Astrocyte (in vitro differentiated cells and primary cell): ENCODE measurements around the gene KCNQ5. TPM values are rescaled to one million over a fixed set of nuclear protein-coding genes. Genes with fewer than 3 reads are reported as not detected.

ENCODE experiments used
- DNase-seq: peaks from one replicate; pipeline ENCODE4 v3.0.0-alpha.2; 2010; ENCODE audit warnings: low read depth
- FAIRE-seq: peaks from 2 replicates; lab custom pipeline; 2011; peaks lifted over from hg19 to GRCh38; lab: Jason Lieb, UNC
- H2AFZ ChIP-seq: 2 replicates; pipeline ENCODE4 v1.6.0; 2012; ENCODE audit warnings: low read depth, low read length, inconsistent platforms
- H3K27ac ChIP-seq: 2 replicates; pipeline ENCODE4 v1.5.1; 2011; ENCODE audit warnings: low read depth, low read length, inconsistent platforms
- H3K27me3 ChIP-seq: 2 replicates; pipeline ENCODE4 v1.6.0; 2011; ENCODE audit warnings: low read length, inconsistent platforms; ENCODE audit not compliant: insufficient read depth
- H3K36me3 ChIP-seq: 2 replicates; pipeline ENCODE4 v1.5.1; 2011; ENCODE audit warnings: low read length, inconsistent platforms; ENCODE audit not compliant: insufficient read depth
- H3K4me1 ChIP-seq: 2 replicates; pipeline ENCODE4 v1.5.1; 2011; ENCODE audit warnings: low read length, inconsistent platforms; ENCODE audit not compliant: insufficient read depth
- H3K4me2 ChIP-seq: 2 replicates; pipeline ENCODE4 v1.6.0; 2012; ENCODE audit warnings: low read length, inconsistent platforms
- H3K4me3 ChIP-seq: 2 replicates; pipeline ENCODE4 v1.5.1; 2011; ENCODE audit warnings: low read depth, mild to moderate bottlenecking, low read length, inconsistent platforms; ENCODE audit not compliant: insufficient read depth
- H3K79me2 ChIP-seq: 2 replicates; pipeline ENCODE4 v1.6.0; 2012; ENCODE audit warnings: mild to moderate bottlenecking, low read length, inconsistent platforms; ENCODE audit not compliant: insufficient read depth
- H3K9ac ChIP-seq: 2 replicates; pipeline ENCODE4 v1.6.0; 2012; ENCODE audit warnings: mild to moderate bottlenecking, low read length, inconsistent platforms
- H3K9me3 ChIP-seq: 2 replicates; pipeline ENCODE4 v1.5.1; 2012; ENCODE audit warnings: low read depth, mild to moderate bottlenecking, low read length, inconsistent platforms; ENCODE audit not compliant: insufficient read depth
- H4K20me1 ChIP-seq: 2 replicates; pipeline ENCODE4 v1.6.0; 2012; ENCODE audit warnings: low read length, inconsistent platforms; ENCODE audit not compliant: insufficient read depth
- H3K27ac Mint-ChIP-seq: one replicate; pipeline ENCODE4 v1.8.0; 2021; ENCODE audit warnings: mild to moderate bottlenecking, mixed read lengths; ENCODE audit not compliant: unreplicated experiment
- H3K27me3 Mint-ChIP-seq: one replicate; pipeline ENCODE4 v1.8.0; 2021; ENCODE audit warnings: low read depth, mixed read lengths; ENCODE audit not compliant: unreplicated experiment
- H3K36me3 Mint-ChIP-seq: one replicate; pipeline ENCODE4 v1.8.0; 2021; ENCODE audit warnings: low read depth, mixed read lengths; ENCODE audit not compliant: unreplicated experiment
- H3K4me1 Mint-ChIP-seq: one replicate; pipeline ENCODE4 v1.8.0; 2021; ENCODE audit warnings: low read depth, mixed read lengths; ENCODE audit not compliant: unreplicated experiment
- H3K4me3 Mint-ChIP-seq: one replicate; pipeline ENCODE4 v1.8.0; 2021; ENCODE audit warnings: mild to moderate bottlenecking, moderate library complexity, mixed read lengths; ENCODE audit not compliant: unreplicated experiment
- H3K9me3 Mint-ChIP-seq: one replicate; pipeline ENCODE4 v1.8.0; 2021; ENCODE audit warnings: mild to moderate bottlenecking, mixed read lengths; ENCODE audit not compliant: unreplicated experiment
- EZH2 ChIP-seq: IDR thresholded peaks from 2 replicates; pipeline ENCODE4 v1.6.1; 2012; ENCODE audit warnings: mild to moderate bottlenecking, low read length, inconsistent platforms; ENCODE audit not compliant: insufficient read depth
- total RNA-seq: library from RNA; stranded (reverse); gene quantifications from 2 replicates; pipeline ENCODE4 v1.2.1, GENCODE V29; 2021
- TF ChIP-seq, protein P1 (sequence below): IDR thresholded peaks from 2 replicates; pipeline ENCODE4 v1.5.1; 2011; ENCODE audit warnings: low read depth, mild to moderate bottlenecking, inconsistent platforms, low read length, moderate library complexity; ENCODE audit not compliant: insufficient read depth

Gene KCNQ5
- total RNA-seq, 1 donor from 2014 or later, result 2.0 TPM

DNA sequence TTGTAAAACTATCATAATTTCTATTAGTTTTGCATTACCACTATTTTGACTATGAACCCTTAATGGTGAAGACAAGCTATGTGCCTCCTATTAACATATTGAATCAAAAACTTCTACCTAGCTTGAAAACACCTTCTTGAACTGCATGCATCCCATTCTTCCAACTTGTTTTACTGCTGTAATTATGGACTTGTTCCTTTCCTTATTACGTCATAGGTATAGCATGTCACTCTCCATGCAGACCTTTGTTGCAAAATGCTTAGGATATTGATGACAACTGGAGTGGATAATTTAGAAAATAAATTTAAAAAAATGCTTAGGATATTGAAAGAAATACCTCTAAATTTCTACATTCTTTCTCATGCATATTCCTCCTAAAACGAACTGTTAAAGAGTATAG is 219.3 kb downstream of the KCNQ5 start:
- TF ChIP-seq, protein P1, sequence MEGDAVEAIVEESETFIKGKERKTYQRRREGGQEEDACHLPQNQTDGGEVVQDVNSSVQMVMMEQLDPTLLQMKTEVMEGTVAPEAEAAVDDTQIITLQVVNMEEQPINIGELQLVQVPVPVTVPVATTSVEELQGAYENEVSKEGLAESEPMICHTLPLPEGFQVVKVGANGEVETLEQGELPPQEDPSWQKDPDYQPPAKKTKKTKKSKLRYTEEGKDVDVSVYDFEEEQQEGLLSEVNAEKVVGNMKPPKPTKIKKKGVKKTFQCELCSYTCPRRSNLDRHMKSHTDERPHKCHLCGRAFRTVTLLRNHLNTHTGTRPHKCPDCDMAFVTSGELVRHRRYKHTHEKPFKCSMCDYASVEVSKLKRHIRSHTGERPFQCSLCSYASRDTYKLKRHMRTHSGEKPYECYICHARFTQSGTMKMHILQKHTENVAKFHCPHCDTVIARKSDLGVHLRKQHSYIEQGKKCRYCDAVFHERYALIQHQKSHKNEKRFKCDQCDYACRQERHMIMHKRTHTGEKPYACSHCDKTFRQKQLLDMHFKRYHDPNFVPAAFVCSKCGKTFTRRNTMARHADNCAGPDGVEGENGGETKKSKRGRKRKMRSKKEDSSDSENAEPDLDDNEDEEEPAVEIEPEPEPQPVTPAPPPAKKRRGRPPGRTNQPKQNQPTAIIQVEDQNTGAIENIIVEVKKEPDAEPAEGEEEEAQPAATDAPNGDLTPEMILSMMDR, result no peak
- no peak for TF ChIP-seq EZH2
- H4K20me1 ChIP-seq, result no peaks in the 10 kb centered on the region
- Mint-ChIP-seq H3K4me1 (no peaks in the 10 kb centered on the region), H3K9me3 (no peaks in the 10 kb centered on the region), H3K27me3 (peaks cover 3% of the 10 kb centered on the region), H3K36me3 (no peaks in the 10 kb centered on the region), H3K4me3 (no peak overlapping the region), H3K27ac (no peak overlapping the region)
- no peak overlapping the region for H3K4me3 ChIP-seq
- no peaks in the 10 kb centered on the region for H3K4me1 ChIP-seq
- no peak for DNase-seq
- no peak for FAIRE-seq
- H3K79me2 ChIP-seq, result no peaks in the 10 kb centered on the region
- H3K9ac ChIP-seq, result no peak overlapping the region
- no peak overlapping the region for H2AFZ ChIP-seq
- H3K36me3 ChIP-seq, result no peaks in the 10 kb centered on the region
- no peaks in the 10 kb centered on the region for H3K9me3 ChIP-seq
- no peak overlapping the region for H3K27ac ChIP-seq
- H3K4me2 ChIP-seq, result no peak overlapping the region
- H3K27me3 ChIP-seq, result no peaks in the 10 kb centered on the region

DNA sequence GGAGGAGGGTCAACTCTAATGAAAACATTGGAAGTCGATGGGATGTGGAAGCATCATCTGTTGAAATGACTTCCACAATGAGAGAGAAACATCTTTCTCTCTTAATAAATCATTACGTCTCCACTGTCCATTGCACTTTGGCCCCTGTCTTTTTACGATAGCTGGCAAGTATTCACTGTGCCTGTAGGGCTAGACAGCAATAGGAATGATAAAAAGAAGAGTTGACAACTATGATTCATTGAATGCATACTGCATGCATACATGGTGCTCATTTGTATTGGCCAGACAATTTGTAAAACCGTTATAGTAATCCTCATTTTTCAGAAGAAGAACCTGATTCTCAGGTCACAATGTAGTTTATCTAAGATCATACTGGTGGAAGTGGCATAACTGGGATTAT is 220.3 kb downstream of the KCNQ5 start:
- Histone ChIP-seq H3K36me3 (no peaks in the 10 kb centered on the region), H3K9me3 (no peaks in the 10 kb centered on the region), H3K27ac (no peak overlapping the region), H3K4me1 (no peaks in the 10 kb centered on the region), H3K9ac (no peak overlapping the region), H3K79me2 (no peaks in the 10 kb centered on the region), H4K20me1 (no peaks in the 10 kb centered on the region), H3K4me3 (no peak overlapping the region), H3K4me2 (no peak overlapping the region), H3K27me3 (no peaks in the 10 kb centered on the region), H2AFZ (no peak overlapping the region)
- Mint-ChIP-seq H3K9me3 (no peaks in the 10 kb centered on the region), H3K27ac (no peak overlapping the region), H3K4me3 (no peak overlapping the region), H3K27me3 (peaks cover 3% of the 10 kb centered on the region), H3K36me3 (no peaks in the 10 kb centered on the region), H3K4me1 (no peaks in the 10 kb centered on the region)
- no peak for DNase-seq
- FAIRE-seq, result no peak
- TF ChIP-seq EZH2, result no peak
- TF ChIP-seq, protein P1, result no peak

DNA sequence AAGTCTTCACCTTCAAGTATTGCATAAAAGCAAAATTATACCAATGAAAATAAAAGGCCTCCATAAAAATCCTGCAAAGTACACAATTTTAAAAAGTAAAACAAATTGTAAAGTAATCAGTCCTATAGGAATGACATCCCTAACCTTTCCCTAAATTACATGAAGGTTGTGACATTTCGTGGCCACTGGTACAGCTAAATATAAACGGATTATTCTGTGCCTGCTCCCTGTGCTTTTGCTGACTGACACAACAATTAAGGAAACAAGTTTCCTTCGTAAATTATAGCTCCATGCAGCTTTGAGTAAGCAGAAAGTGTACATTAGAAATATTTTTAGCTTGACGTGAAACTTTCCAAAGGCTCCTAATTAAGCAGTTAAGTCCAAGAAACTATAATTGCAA is 222.8 kb downstream of the KCNQ5 start:
- H3K27ac ChIP-seq, result no peak overlapping the region
- Mint-ChIP-seq H3K9me3 (peaks cover 3% of the 10 kb centered on the region), H3K4me1 (no peaks in the 10 kb centered on the region), H3K4me3 (no peak overlapping the region), H3K36me3 (no peaks in the 10 kb centered on the region), H3K27me3 (peaks cover 3% of the 10 kb centered on the region), H3K27ac (no peak overlapping the region)
- H3K9ac ChIP-seq, result no peak overlapping the region
- no peaks in the 10 kb centered on the region for H3K36me3 ChIP-seq
- no peak overlapping the region for H3K4me3 ChIP-seq
- DNase-seq (no peak), FAIRE-seq (no peak)
- no peaks in the 10 kb centered on the region for H4K20me1 ChIP-seq
- H3K9me3 ChIP-seq, result no peaks in the 10 kb centered on the region
- no peaks in the 10 kb centered on the region for H3K27me3 ChIP-seq
- no peak overlapping the region for H3K4me2 ChIP-seq
- no peaks in the 10 kb centered on the region for H3K79me2 ChIP-seq
- no peak overlapping the region for H2AFZ ChIP-seq
- no peak for TF ChIP-seq EZH2
- TF ChIP-seq, protein P1, result no peak
- no peaks in the 10 kb centered on the region for H3K4me1 ChIP-seq
